HG02943 (cell line): ENCODE results near the gene KLHL20.
"Not testable (repeated sequence)": the region's sequence is repeated elsewhere in the genome, so short reads cannot be mapped to it uniquely, and the experiment has no call there.

Source experiments
- ATAC-seq: cut with Tn5 transposase; IDR thresholded peaks from one replicate; pipeline ENCODE4 v1.9.1; 2021; ENCODE audit warnings: mild to moderate bottlenecking, low read depth, moderate library complexity; ENCODE audit not compliant: unreplicated experiment

The KLHL20 gene

GRCh38 chr1:173744651-173745050 is 29.9 kb downstream of the KLHL20 start:
- no peak for ATAC-seq

- ATAC-seq, result no peak
Measured at GRCh38 chr1:173749137-173749536, 34.4 kb downstream of the KLHL20 start.

GRCh38 chr1:173753830-173754229 is 39.0 kb downstream of the KLHL20 start:
- ATAC-seq, result no peak

GRCh38 chr1:173757666-173758065 is 42.9 kb downstream of the KLHL20 start:
- ATAC-seq, result no peak

GRCh38 chr1:173758110-173758509 is 43.3 kb downstream of the KLHL20 start:
- no peak for ATAC-seq

DNA sequence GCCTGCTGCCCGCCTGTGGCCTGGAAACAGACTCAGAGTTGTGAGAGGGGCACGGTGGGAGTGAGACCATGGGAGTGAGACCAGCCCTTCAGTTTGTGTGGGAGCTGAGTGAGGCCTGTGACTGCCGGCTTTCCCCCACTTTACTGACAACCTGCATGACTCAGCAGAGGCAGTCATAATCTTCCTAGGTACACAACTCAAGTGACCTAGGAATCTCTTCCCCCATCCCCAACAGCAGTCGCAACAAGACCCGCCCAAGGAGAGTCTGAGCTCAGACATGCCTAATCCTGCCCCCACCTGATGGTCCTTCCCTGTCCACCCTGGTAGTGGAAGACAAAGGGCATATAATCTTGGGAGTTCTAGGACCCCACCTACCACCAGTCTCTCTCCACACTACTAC is 44.2 kb downstream of the KLHL20 start:
- ATAC-seq, result no peak

GRCh38 chr1:173764331-173764730 is 49.5 kb downstream of the KLHL20 start:
- not testable (repeated sequence) for ATAC-seq

- no peak for ATAC-seq
Measured at GRCh38 chr1:173768206-173768605, 53.4 kb downstream of the KLHL20 start.

DNA sequence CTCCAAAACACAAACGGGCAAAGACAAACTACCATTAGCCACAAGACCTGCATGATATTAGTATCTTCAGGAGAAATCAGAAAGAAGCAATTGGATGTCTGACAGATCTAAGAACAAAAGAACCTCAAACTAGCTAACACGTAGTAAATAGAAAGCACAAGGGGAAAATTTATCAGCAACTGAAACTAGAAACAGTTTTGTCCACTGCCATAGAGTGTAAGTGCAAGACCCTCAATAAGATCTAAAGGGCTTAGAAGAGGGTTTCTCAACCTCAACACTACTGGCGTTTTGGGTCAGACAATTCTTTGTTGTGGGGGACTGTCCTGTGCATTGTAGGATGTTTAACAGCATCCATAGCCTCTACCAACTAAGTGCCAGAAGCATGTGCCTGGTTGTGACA is 54.0 kb downstream of the KLHL20 start:
- no peak for ATAC-seq

GRCh38 chr1:173770330-173770729 is 55.5 kb downstream of the KLHL20 start:
- not testable (repeated sequence) for ATAC-seq

- no peak for ATAC-seq
Measured at GRCh38 chr1:173771560-173771959, 56.8 kb downstream of the KLHL20 start.

- ATAC-seq, result no peak
Measured at GRCh38 chr1:173775578-173776226, 60.9 kb downstream of the KLHL20 start.

DNA sequence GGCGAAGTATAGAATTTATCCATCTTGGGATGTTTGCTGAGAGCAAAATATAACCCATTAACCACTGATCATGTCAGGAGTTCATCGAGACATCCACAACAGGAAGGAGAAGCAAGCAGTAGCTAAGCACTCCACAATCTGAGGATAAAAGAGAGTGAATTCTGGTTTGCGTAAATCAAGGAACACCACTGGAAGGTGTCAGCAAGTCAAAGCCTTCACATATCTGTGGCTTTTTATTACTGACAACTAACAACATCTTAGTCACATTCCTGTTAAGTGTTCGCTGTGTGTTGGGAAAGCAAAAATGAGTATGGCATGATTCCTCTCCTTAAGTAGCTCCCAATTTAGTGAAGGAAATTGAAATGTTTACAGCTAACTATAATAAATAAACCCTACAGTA is 65.2 kb downstream of the KLHL20 start:
- ATAC-seq, result no peak

DNA sequence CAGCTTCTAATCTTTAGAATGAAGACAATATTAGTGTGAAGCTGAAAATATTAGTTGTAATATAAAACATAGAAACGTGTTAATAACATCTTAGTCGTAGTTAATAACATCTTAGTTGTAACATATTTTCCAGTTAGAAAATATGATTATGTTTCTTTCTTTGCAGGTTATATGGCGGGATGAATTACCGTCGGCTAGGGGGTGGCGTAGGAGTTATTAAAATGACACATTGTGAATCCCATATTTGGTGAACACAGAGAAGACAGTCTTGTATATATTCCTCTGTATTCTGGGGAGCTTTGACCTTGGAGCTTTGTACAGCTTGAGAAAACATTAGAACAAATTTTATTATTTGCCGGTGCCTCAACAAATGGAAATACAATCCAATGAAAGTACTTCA is 70.2 kb downstream of the KLHL20 start:
- no peak for ATAC-seq

GRCh38 chr1:173789841-173790240 is 75.1 kb downstream of the KLHL20 start:
- no peak for ATAC-seq

DNA sequence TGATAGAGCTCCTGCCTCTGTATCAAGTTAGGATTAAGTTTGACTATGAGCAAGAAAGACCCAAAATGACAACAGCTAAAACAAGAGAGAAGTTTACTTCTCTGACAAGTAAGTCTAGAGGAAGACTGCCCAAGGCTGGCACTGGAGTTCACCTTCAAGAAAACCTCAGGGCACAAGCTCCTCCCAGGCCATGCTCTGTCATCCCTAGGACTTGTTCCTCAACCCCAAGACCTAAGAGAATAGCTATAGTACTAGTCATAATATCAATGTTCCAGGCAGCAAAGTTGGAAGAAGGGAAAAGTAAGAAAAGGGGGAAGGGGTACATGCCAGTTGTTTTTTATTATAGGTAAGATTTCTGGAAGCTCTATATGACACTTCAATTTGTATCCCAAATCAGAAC is 83.3 kb downstream of the KLHL20 start:
- no peak for ATAC-seq

GRCh38 chr1:173799995-173800394 is 85.2 kb downstream of the KLHL20 start:
- ATAC-seq, result not testable (repeated sequence)

- no peak for ATAC-seq
Measured at GRCh38 chr1:173802961-173803360, 88.2 kb downstream of the KLHL20 start.

GRCh38 chr1:173813654-173814053 is 98.9 kb downstream of the KLHL20 start:
- not testable (repeated sequence) for ATAC-seq

GRCh38 chr1:173818459-173818858 is 103.7 kb downstream of the KLHL20 start:
- no peak for ATAC-seq

DNA sequence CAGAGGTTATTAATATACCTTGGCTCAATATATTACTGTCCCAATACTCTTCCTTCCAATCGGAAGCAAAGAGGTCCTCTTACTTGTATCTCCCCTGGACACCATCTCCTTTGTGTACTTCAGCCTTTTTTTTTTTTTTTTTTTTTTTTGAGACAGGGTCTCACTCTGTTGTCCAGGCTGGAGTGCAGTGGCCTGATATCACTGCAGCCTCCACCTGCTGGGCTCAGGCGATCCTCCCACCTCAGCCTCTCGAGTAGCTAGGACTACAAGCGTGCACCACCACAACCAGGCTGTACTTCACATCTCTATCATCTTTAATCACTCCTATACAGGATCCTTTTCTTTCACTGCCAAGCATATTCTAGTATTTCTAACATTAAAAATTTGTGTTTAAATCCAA is 106.9 kb downstream of the KLHL20 start:
- ATAC-seq, result no peak

DNA sequence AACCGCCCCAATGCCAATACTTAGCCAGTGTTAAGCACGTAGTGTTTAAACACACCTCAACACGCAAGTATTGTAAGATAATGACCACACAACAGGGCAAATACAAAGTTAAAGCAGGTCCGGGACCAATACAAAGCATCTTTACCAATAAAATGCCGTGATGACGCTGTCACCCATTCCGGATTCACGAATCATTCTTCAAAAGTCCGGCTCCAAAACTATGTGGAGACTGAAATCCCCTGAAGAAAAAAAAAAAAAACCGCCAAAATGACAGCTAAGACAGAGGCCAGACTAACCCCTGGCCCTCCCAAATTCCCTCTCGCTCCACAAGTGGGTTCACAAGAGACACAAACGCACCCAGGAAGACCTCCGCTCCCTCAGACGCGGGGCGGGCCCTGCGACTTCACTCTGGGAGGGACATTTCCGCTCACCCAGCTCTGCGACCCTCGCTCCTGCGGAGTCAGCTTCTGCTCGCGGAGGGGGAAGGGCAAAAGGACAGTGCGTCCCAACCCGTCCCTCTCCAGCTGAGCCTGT is 109.1 kb downstream of the KLHL20 start:
- ATAC-seq, result peak; percentile 45
